ENCODE results near the gene CNNM3.

DNA sequence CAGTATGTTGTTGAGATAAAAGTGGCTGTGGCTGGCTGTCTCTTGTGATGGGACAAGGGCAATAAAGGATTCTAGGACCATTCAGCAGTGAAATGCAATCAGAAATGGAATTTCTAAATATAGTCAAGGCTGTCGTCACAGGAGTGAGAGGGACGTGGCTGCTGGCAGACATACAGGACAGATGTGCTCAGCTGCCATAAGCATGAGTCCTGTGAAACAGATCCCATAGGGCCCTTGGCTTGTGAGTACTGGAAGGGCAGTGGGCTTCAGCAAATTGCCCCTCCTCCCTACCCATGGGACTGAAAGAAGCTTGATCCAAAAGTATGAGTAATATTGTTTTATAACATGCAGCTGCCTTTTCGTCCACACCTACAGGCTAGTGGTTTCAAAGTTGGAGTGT, 4.2 kb upstream of the CNNM3 start:
- TF ChIP-seq, protein P1, sequence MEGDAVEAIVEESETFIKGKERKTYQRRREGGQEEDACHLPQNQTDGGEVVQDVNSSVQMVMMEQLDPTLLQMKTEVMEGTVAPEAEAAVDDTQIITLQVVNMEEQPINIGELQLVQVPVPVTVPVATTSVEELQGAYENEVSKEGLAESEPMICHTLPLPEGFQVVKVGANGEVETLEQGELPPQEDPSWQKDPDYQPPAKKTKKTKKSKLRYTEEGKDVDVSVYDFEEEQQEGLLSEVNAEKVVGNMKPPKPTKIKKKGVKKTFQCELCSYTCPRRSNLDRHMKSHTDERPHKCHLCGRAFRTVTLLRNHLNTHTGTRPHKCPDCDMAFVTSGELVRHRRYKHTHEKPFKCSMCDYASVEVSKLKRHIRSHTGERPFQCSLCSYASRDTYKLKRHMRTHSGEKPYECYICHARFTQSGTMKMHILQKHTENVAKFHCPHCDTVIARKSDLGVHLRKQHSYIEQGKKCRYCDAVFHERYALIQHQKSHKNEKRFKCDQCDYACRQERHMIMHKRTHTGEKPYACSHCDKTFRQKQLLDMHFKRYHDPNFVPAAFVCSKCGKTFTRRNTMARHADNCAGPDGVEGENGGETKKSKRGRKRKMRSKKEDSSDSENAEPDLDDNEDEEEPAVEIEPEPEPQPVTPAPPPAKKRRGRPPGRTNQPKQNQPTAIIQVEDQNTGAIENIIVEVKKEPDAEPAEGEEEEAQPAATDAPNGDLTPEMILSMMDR (IDR thresholded peaks at IDR 0.05), result no peak
- TF ChIP-seq POLR2A (IDR thresholded peaks at IDR 0.05), result no peak
